A549 (cell line): ENCODE results near the gene DSCAML1. TPM values are rescaled to one million over a fixed set of nuclear protein-coding genes. Genes with fewer than 3 reads are reported as not detected.
"Not testable (repeated sequence)": the region's sequence is repeated elsewhere in the genome, so short reads cannot be mapped to it uniquely, and the experiment has no call there.

Source experiments
- ATAC-seq, 2 experiments: fragments of 200-7000 bp in 1 of 2; fragments of >200 bp in 1 of 2; cut with Nextera tagmentation in 1 of 2; cut with Tn5 transposase in 1 of 2; 3 replicates each; pipeline versions ENCODE4 v1.8.0 to v1.9.1; 2018 to 2020; ENCODE audit warnings: mild to moderate bottlenecking in 1 of 2, moderate library complexity in 1 of 2
- CTCF ChIA-PET: fragments of 300-600 bp; sonication (Branson Sonifier 250); formaldehyde crosslinking; extraction: SDS; loops from one replicate; lab custom pipeline; 2021; ENCODE audit warnings: antibody characterized with exemption, inconsistent platforms; lab: Yijun Ruan, JAX
- POLR2A ChIA-PET: fragments of 350-600 bp; formaldehyde crosslinking; extraction: SDS; loops from one replicate; lab custom pipeline; 2021; ENCODE audit warnings: antibody characterized with exemption, inconsistent platforms; lab: Yijun Ruan, JAX
- DNase-seq, 2 experiments: peaks; one replicate each; pipeline versions ENCODE4 v3.0.0 to v3.0.0-alpha.2; 2011 to 2016; ENCODE audit warnings: low read depth in 1 of 2, low spot score in 1 of 2
- FAIRE-seq: peaks from 2 replicates; lab custom pipeline; 2011; peaks lifted over from hg19 to GRCh38; lab: Jason Lieb, UNC
- H3K27ac ChIP-seq, 2 experiments: fragments of >200 bp; sonication (Bioruptor Twin); formaldehyde crosslinking; 3 replicates each; pipeline ENCODE4 v1.5.1; 2016 to 2017
- H3K4me1 ChIP-seq: fragments of >200 bp; sonication (Bioruptor Twin); formaldehyde crosslinking; 3 replicates; pipeline ENCODE4 v1.6.1; 2016
- H3K4me2 ChIP-seq: fragments of >200 bp; sonication (Bioruptor Twin); formaldehyde crosslinking; 3 replicates; pipeline ENCODE4 v1.6.1; 2016
- H3K4me3 ChIP-seq: fragments of >200 bp; sonication (Bioruptor Twin); formaldehyde crosslinking; 3 replicates; pipeline ENCODE4 v1.5.1; 2016
- H3K9me3 ChIP-seq: fragments of >200 bp; sonication (Bioruptor Twin); formaldehyde crosslinking; 3 replicates; pipeline ENCODE4 v1.6.1; 2016
- ATOH8 ChIP-seq: fragments of 250-450 bp; sonication (Bioruptor Pico); IDR thresholded peaks from 2 replicates; pipeline ENCODE4 v1.5.0; 2020; ENCODE audit warnings: low read depth, mild to moderate bottlenecking, moderate library complexity
- BCL3 ChIP-seq: fragments of >200 bp; sonication (Bioruptor Twin); formaldehyde crosslinking; IDR thresholded peaks from 3 replicates; pipeline ENCODE4 v1.6.1; 2016
- BHLHE40 ChIP-seq: IDR thresholded peaks from 2 replicates; pipeline ENCODE4 v1.6.1; 2012; ENCODE audit warnings: low read depth, low read length, inconsistent platforms
- CHD2 ChIP-seq: fragments of 150-350 bp; IDR thresholded peaks from 2 replicates; pipeline ENCODE4 v1.6.1; 2014; ENCODE audit warnings: low read length; ENCODE audit not compliant: partially characterized antibody
- CTCF ChIP-seq: fragments of >200 bp; sonication (Bioruptor Twin); formaldehyde crosslinking; IDR thresholded peaks from 3 replicates; pipeline ENCODE4 v1.5.1; 2016
- EHF ChIP-seq: fragments of 250-450 bp; sonication (Bioruptor Pico); IDR thresholded peaks from 2 replicates; pipeline ENCODE4 v1.5.0; 2020; ENCODE audit warnings: mild to moderate bottlenecking
- EHMT2 ChIP-seq: fragments of 200-600 bp; sonication (generic); IDR thresholded peaks from 2 replicates; pipeline ENCODE4 v1.6.1; 2016; ENCODE audit warnings: antibody characterized with exemption, low read depth, mild to moderate bottlenecking, moderate library complexity
- EP300 ChIP-seq, 2 experiments: fragments of >200 bp; sonication (Bioruptor Twin); formaldehyde crosslinking; IDR thresholded peaks; 2 replicates in 1 of 2; 3 replicates in 1 of 2; pipeline ENCODE4 v1.6.1; 2016 to 2017
- HOXB13 ChIP-seq: fragments of 250-450 bp; sonication (Bioruptor Pico); IDR thresholded peaks from 2 replicates; pipeline ENCODE4 v1.5.0; 2020; ENCODE audit warnings: low read depth, mild to moderate bottlenecking, moderate library complexity
- HOXB5 ChIP-seq: fragments of 250-450 bp; sonication (Bioruptor Pico); IDR thresholded peaks from 2 replicates; pipeline ENCODE4 v1.5.0; 2020; ENCODE audit warnings: mild to moderate bottlenecking, moderate library complexity
- MAZ ChIP-seq: fragments of 150-350 bp; IDR thresholded peaks from 2 replicates; pipeline ENCODE4 v1.6.1; 2014; ENCODE audit warnings: antibody characterized with exemption, low read depth, low read length, borderline replicate concordance
- MYC ChIP-seq: IDR thresholded peaks from 2 replicates; pipeline ENCODE4 v1.6.1; 2012; ENCODE audit warnings: mild to moderate bottlenecking, inconsistent platforms, low read length, improper control_type of control experiment, borderline replicate concordance
- NPAS2 ChIP-seq: fragments of 250-450 bp; sonication (Bioruptor Pico); IDR thresholded peaks from 2 replicates; pipeline ENCODE4 v1.8.0; 2022; ENCODE audit warnings: mild to moderate bottlenecking, moderate library complexity, borderline replicate concordance
- NR3C1 ChIP-seq: fragments of >200 bp; sonication (Bioruptor Twin); formaldehyde crosslinking; IDR thresholded peaks from 3 replicates; pipeline ENCODE4 v1.6.1; 2017
- PHF8 ChIP-seq: fragments of 200-600 bp; sonication (generic); IDR thresholded peaks from 2 replicates; pipeline ENCODE4 v1.6.1; 2016; ENCODE audit warnings: low read depth, mild to moderate bottlenecking, antibody characterized with exemption, moderate library complexity, borderline replicate concordance
- POLR2AphosphoS2 ChIP-seq: conservative IDR thresholded peaks from 2 replicates; pipeline ENCODE4 v1.6.1; 2012; ENCODE audit warnings: low read length, improper control_type of control experiment, inconsistent platforms
- RARB ChIP-seq: fragments of 250-450 bp; sonication (Bioruptor Pico); IDR thresholded peaks from 2 replicates; pipeline ENCODE4 v1.8.0; 2021; ENCODE audit warnings: mild to moderate bottlenecking, moderate library complexity
- RCOR1 ChIP-seq: fragments of 150-350 bp; IDR thresholded peaks from 2 replicates; pipeline ENCODE4 v1.6.1; 2014; ENCODE audit warnings: antibody characterized with exemption, low read length, low read depth
- ZFP36 ChIP-seq: fragments of 450-650 bp; IDR thresholded peaks from 2 replicates; pipeline ENCODE4 v1.6.1; 2014; ENCODE audit warnings: borderline replicate concordance; ENCODE audit not compliant: partially characterized antibody
- ZNF302 ChIP-seq: fragments of 250-450 bp; sonication (Bioruptor Pico); IDR thresholded peaks from 2 replicates; pipeline ENCODE4 v1.9.0; 2021; ENCODE audit warnings: inconsistent platforms, mild to moderate bottlenecking, moderate library complexity
- WGBS: methylation state at CpG from one replicate; pipeline ENCODE4 v1.1.6; 2017; ENCODE audit errors: missing lambda C conversion rate; 5-methylcytosine and 5-hydroxymethylcytosine counted together
- polyA plus RNA-seq, 4 experiments: library from polyadenylated mRNA; depleted of rRNA in 3 of 4; stranded (reverse); fragments of >200 nt; fragmentation: RNase III in 1 of 4; extraction: RNeasy Plus Mini Kit Qiagen cat#74134 plus additional on column Dnase treatment in 1 of 4; gene quantifications; 2 replicates in 3 of 4; 3 replicates in 1 of 4; pipeline ENCODE4 v1.2.3, GENCODE V29; 2011 to 2017

The DSCAML1 gene
- polyA plus RNA-seq, 2 of the 4 experiments (the other 2 are of a cell fraction), result 0.12 to 0.31 TPM

GRCh38 chr11:117407016-117407415 is 390.0 kb downstream of the DSCAML1 start:
- DNase-seq, result no peak
- CTCF ChIA-PET, result interaction anchor here (1.2 kb wide), 1 partner anchor 19 kb away, joined by 3 read pairs; no protein-coding TSS in a partner anchor

GRCh38 chr11:117405898-117406297 is 391.1 kb downstream of the DSCAML1 start:
- ATAC-seq, H3K4me1 ChIP-seq, H3K4me2 ChIP-seq, H3K4me3 ChIP-seq, FAIRE-seq, DNase-seq, H3K27ac ChIP-seq, POLR2A ChIA-PET: not testable (repeated sequence)
- H3K9me3 ChIP-seq, result peaks cover 16% of the 10 kb centered on the region; the same call in 2 of the 3 replicates
- CTCF ChIA-PET, result interaction anchor here (1.2 kb wide), 1 partner anchor 20 kb away, joined by 3 read pairs; no protein-coding TSS in a partner anchor
- WGBS, result 92% methylated on average over 2 of the region's 2 CpGs

More at GRCh38 chr11:117407016-117407415, 390.0 kb downstream of the DSCAML1 start:
- peaks cover 16% of the 10 kb centered on the region; the same call in 2 of the 3 replicates for H3K9me3 ChIP-seq
- TF ChIP-seq EHF (no peak), NR3C1 (no peak), BCL3 (no peak), CTCF (no peak), EP300 (IDR thresholded peaks at IDR 0.05) (no peak), NPAS2 (CRISPR knock-in tag) (no peak), MYC (no peak)
- no peaks in the 10 kb centered on the region for H3K4me1 ChIP-seq
- H3K4me2 ChIP-seq, result no peak overlapping the region
- no peak overlapping the region for H3K27ac ChIP-seq
- WGBS, result 95% methylated on average over 6 of the region's 6 CpGs
- POLR2A ChIA-PET, result no interaction called here
- FAIRE-seq (no peak), ATAC-seq (no peak)
- no peak overlapping the region for H3K4me3 ChIP-seq

- H3K4me3 ChIP-seq, ATAC-seq, DNase-seq, H3K9me3 ChIP-seq, FAIRE-seq, H3K4me2 ChIP-seq, H3K27ac ChIP-seq, POLR2A ChIA-PET, H3K4me1 ChIP-seq: not testable (repeated sequence)
- CTCF ChIA-PET, result interaction anchor here (2.2 kb wide), 1 partner anchor 27 kb away, joined by 6 read pairs; no protein-coding TSS in a partner anchor
- WGBS, result 98% methylated on average over 2 of the region's 2 CpGs
These were observed 397.7 kb downstream of the DSCAML1 start for GRCh38 chr11:117399100-117399840.

GRCh38 chr11:117398618-117399017 is 398.4 kb downstream of the DSCAML1 start:
- H3K4me2 ChIP-seq, DNase-seq, H3K4me1 ChIP-seq, H3K4me3 ChIP-seq, H3K9me3 ChIP-seq, POLR2A ChIA-PET, ATAC-seq, FAIRE-seq, CTCF ChIA-PET, H3K27ac ChIP-seq: not testable (repeated sequence)
- peak; percentile 84 for TF ChIP-seq ZFP36
- WGBS, result 100% methylated on average over 2 of the region's 2 CpGs

GRCh38 chr11:117396970-117397369 is 400.0 kb downstream of the DSCAML1 start:
- Histone ChIP-seq H3K9me3 (0 out of 3 replicates have a peak, but pooled peaks cover 7% of the 10 kb centered on the region), H3K27ac (no peak overlapping the region), H3K4me3 (no peak overlapping the region), H3K4me1 (no peaks in the 10 kb centered on the region), H3K4me2 (no peak overlapping the region)
- ChIA-PET POLR2A (no interaction called here), CTCF (interaction anchor here (1.3 kb wide), 1 partner anchor 549 kb away, joined by 4 read pairs; no protein-coding TSS in a partner anchor)
- no peak for ATAC-seq
- no peak for DNase-seq
- 98% methylated on average over 8 of the region's 8 CpGs for WGBS
- no peak for FAIRE-seq
- TF ChIP-seq CHD2 (no peak), BCL3 (no peak), RCOR1 (no peak), ATOH8 (CRISPR knock-in tag) (no peak), MAZ (no peak), POLR2AphosphoS2 (no peak), BHLHE40 (no peak), HOXB5 (CRISPR knock-in tag) (no peak), RARB (no peak), EHMT2 (no peak), ZNF302 (no peak), HOXB13 (CRISPR knock-in tag) (no peak), PHF8 (no peak)
